Anterior cingulate cortex (tissue), 58 donors: Measurements from ENCODE around the gene ZBTB2.
"Not testable (repeated sequence)": the region's sequence is repeated elsewhere in the genome, so short reads cannot be mapped to it uniquely, and the experiment has no call there.

Source experiments
- DNase-seq, 58 donors: peaks; one replicate each; lab custom pipeline; 2025; lab: John Stamatoyannopoulos, UW

The ZBTB2 gene

GRCh38 chr6:151375833-151376232 lies 15.5 kb downstream of the ZBTB2 start:
- DNase-seq: no peak

- no peak for DNase-seq
These were observed 17.2 kb downstream of the ZBTB2 start for GRCh38 chr6:151374036-151374683.

GRCh38 chr6:151372164-151372563 lies 19.2 kb downstream of the ZBTB2 start:
- no peak for DNase-seq

GRCh38 chr6:151370509-151371078 lies 20.8 kb downstream of the ZBTB2 start:
- DNase-seq: no peak

GRCh38 chr6:151365233-151365632 lies 26.1 kb downstream of the ZBTB2 start:
- DNase-seq: no peak

GRCh38 chr6:151359486-151359885 lies 31.9 kb downstream of the ZBTB2 start:
- DNase-seq: no peak

- no peak for DNase-seq
These were observed 32.9 kb downstream of the ZBTB2 start for GRCh38 chr6:151358475-151358874.

GRCh38 chr6:151357758-151358436 lies 33.5 kb downstream of the ZBTB2 start:
- no peak for DNase-seq

GRCh38 chr6:151356983-151357382 lies 34.4 kb downstream of the ZBTB2 start:
- not testable (repeated sequence) for DNase-seq

GRCh38 chr6:151353795-151354194 lies 37.6 kb downstream of the ZBTB2 start:
- DNase-seq: no peak

GRCh38 chr6:151352410-151353396 lies 38.7 kb downstream of the ZBTB2 start:
- no peak for DNase-seq

GRCh38 chr6:151351731-151352130 lies 39.6 kb downstream of the ZBTB2 start:
- no peak for DNase-seq

- DNase-seq: no peak
These were observed 40.1 kb downstream of the ZBTB2 start for GRCh38 chr6:151351146-151351700.

GRCh38 chr6:151350442-151351145 lies 40.8 kb downstream of the ZBTB2 start:
- no peak for DNase-seq

GRCh38 chr6:151349651-151350270 lies 41.6 kb downstream of the ZBTB2 start:
- DNase-seq: no peak

- not testable (repeated sequence) for DNase-seq
These were observed 48.6 kb downstream of the ZBTB2 start for GRCh38 chr6:151342750-151343149.

- no peak for DNase-seq
These were observed 49.7 kb downstream of the ZBTB2 start for GRCh38 chr6:151341476-151342195.

GRCh38 chr6:151340219-151340978 lies 51.0 kb downstream of the ZBTB2 start:
- peak in 2 of 58 donors; percentile 3 to 10 for DNase-seq
